ENCODE results near the gene TRIM4. TPM values are rescaled to one million over a fixed set of nuclear protein-coding genes. Genes with fewer than 3 reads are reported as not detected.
A peak's percentile ranks its signal among the peaks of the same experiment; 100 is the strongest.
"Not testable (repeated sequence)": the region's sequence is repeated elsewhere in the genome, so short reads cannot be mapped to it uniquely, and the experiment has no call there.

The TRIM4 gene
- total RNA-seq, 2 donors from 2014 or later: 25.8 to 28.3 TPM

DNA sequence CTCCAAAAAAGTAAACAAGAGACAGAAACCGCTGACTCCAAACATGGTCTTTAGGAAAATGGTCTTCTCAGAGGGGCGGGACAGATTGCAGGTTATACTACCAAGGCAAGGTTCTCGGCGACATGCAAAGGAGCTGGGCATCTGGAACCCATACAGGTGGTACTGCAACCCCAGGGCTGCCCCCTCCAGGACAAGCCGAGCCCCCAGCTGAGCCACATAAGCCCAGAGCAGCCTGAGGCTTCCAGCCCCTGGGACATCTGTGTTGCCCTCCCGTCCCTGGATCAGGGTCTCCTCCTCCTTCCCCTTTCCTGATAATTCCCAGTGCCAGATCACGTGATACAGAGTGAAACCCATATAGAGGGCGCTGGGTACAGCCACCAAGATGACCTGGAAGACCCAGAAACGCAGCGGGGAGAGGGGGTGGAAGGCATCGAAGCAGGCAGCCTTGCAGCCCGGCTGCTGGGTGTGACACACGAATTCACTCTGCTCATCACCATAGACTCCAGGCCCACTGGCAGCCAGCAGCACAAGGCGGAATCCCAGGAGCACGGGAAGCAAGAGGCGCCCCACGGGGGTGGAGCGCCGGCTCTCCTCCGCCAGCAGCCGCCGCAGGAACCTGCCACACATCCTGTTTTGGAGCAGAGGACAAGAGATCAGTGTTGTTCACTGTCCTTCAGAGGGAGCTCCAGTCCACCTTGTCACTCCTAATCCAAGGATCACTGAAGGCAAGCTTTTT lies 9.8 kb upstream of the TRIM4 start, which contains the start of gene GJC3:
GJC3 (minus strand) TSS at position 627 of the 736 bp plus-strand sequence; CDS start at position 627, 0 bp downstream.
- peak; percentile 94 to 96 for ATAC-seq
- Mint-ChIP-seq H3K9me3 (no peaks in the 10 kb centered on the region), H3K27ac (peak within 1 kb of the TSS; percentile 47 to 61), H3K36me3 (no peaks in the 10 kb centered on the region)
- DNase-seq (ENCODE audit: low spot score in 2 of 2): peak; percentile 46 to 57

DNA sequence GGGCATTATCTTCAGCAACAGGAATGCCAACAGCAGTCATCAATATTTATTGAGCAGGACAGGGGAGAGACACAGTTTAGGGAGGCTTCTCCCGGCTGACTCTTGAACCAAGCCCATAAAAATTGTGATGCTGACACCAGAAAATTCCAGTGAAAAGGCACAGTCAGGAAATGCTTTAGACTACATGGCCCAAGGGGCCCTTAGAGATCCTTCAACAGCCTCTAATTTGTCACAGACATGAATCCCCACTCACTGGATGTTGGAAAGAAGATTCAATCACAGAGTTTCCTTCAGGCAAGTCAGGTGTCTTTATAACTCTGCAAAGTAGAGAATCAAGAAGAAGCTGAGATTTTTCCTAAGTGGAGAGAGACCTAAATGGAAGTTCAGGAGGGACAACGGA lies 8.9 kb upstream of the TRIM4 start:
- Mint-ChIP-seq H3K9me3 (no peaks in the 10 kb centered on the region), H3K36me3 (no peaks in the 10 kb centered on the region), H3K27ac (no peak overlapping the region)
- no peak for ATAC-seq
- DNase-seq (ENCODE audit: low spot score in 2 of 2): no peak

DNA sequence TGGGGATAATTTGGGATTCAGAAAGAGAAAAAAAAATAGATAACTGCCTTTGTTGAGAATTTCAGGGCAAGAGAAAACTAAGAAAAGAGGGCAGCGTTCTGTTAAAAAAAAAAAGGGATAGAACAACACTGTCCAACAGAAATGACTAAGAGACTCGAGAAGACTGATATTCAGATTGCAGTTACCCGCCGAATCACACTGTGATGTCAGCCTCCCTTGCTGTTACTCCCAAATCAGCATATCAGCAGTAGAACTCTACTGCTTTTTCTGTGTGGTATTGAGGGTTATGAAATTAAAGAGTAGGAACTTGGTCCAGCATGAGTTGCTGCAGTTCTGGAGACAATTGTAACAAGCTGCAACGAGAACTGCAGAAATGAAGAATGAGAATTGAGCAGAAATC lies 8.2 kb upstream of the TRIM4 start:
- no peak for DNase-seq (ENCODE audit: low spot score in 2 of 2)
- ATAC-seq: no peak
- no peaks in the 10 kb centered on the region for H3K36me3 Mint-ChIP-seq

DNA sequence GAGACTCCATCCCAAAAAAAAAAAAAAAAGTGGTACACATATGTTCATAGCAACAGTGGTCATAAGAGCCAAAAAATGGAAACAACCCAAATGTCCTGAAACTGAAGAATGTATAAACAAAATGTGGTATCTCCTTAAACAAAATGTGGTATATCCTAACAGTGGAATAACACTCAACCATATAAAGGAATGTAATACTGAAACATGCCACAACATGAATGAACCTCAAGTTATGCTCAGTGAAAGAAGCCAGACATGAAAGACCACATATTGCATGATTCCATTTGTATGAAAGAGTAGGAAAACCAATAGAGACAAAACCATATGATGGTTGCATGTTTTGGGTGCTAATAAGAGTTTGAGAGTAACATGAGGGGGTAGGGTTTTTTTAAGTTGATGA lies 7.0 kb upstream of the TRIM4 start:
- Mint-ChIP-seq H3K27ac (no peak overlapping the region), H3K9me3 (no peaks in the 10 kb centered on the region), H3K36me3 (no peaks in the 10 kb centered on the region)
- ATAC-seq: no peak
- no peak for DNase-seq (ENCODE audit: low spot score in 2 of 2)

More for the DNA sequence above, 8.2 kb upstream of the TRIM4 start:
- Mint-ChIP-seq H3K27ac (no peak overlapping the region), H3K9me3 (no peaks in the 10 kb centered on the region)

DNA sequence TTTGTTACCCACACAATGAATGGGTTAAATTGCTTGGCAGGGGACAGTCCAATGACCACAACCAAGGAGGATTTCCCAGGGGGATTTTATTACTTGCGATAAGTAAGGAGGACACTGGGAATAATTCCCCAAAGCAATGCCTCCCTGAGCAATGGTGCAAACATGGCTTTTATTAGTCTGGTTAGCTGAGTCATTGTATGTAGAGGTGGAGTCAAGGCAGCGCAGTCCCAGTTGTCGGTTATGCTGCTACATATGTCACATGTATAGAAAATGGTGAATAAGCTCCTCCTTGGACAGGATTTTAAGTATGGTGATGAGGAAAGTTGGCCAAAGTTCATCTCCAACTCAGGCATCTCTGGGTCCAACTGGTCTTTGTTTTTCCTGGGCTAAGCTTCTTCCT lies 3.9 kb upstream of the TRIM4 start:
- DNase-seq (ENCODE audit: low spot score in 2 of 2) (no peak), ATAC-seq (no peak)
- Mint-ChIP-seq H3K9me3 (no peaks in the 10 kb centered on the region), H3K27ac (no peak overlapping the region), H3K36me3 (peaks cover 8 to 14% of the 10 kb centered on the region in 2 donors)

DNA sequence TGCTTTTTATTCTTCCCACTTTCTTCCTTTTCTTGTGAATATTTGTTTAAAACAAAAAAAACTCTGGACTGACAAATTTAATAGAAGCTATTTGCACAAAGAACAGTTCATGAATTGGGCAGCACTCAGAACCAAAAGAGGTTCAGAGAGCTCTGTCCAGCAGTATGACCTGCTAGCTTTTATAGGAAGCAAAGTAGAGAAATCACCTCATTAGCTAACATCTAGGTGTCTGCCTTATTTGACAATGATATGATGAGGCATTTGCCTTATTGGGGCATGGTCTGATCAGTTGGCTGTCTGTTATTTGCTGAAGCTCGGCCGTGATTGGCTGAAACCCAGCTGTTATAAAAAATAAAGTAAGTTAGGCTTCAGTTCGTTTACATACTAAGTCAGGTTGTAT lies 819 bp upstream of the TRIM4 start:
- ATAC-seq (no peak), DNase-seq (ENCODE audit: low spot score in 2 of 2) (no peak)
- Mint-ChIP-seq H3K9me3 (no peaks in the 10 kb centered on the region), H3K27ac (peak overlapping the region; percentile 96 to 98), H3K36me3 (peaks cover 8 to 14% of the 10 kb centered on the region in 2 donors)

DNA sequence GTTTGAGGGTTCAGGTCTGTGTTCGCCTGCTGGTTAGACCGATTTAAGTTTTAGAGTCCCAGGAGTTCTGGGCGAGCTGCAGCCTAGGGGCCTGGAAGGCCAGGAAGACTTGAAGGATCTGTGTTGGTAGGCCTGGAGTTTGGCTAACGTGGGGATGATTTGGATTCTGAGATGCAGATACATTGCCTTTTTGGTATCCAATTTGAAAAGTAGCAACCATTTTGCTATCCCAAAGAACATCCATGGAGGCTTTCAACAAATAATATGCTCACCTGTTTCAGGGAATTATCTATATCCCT lies 433 bp upstream of the TRIM4 start:
- no peaks in the 10 kb centered on the region for H3K9me3 Mint-ChIP-seq
- DNase-seq (ENCODE audit: low spot score in 2 of 2) (no peak), ATAC-seq (no peak)
- H3K27ac Mint-ChIP-seq: peak overlapping the region; percentile 96 to 98
- H3K36me3 Mint-ChIP-seq: peaks cover 8 to 14% of the 10 kb centered on the region in 2 donors

DNA sequence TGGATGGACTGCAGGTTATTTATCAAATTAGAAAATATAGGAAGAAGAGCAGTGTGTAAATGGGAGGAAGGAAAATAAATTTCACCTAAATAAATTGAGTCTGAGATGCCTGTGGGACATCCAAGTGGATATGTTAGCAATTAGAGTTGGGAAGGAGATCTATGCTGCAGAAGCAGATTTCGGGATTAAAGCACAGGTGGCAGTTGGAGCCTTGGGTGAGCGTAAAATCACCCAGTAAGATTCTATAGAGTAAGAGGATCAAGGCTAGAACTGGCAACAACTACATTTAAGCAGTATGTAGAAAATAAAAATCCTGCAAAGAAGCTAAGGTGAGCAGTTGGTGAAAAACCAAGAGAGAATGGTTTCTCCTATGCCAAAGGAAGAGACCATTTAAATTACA lies 8.4 kb downstream of the TRIM4 start:
- H3K36me3 Mint-ChIP-seq: peaks cover 0 to 7% of the 10 kb centered on the region in 2 donors
- peak overlapping the region in 1 of 2 donors; percentile 37 for H3K27ac Mint-ChIP-seq
- DNase-seq (ENCODE audit: low spot score in 2 of 2): no peak
- no peak for ATAC-seq
- no peaks in the 10 kb centered on the region for H3K9me3 Mint-ChIP-seq

DNA sequence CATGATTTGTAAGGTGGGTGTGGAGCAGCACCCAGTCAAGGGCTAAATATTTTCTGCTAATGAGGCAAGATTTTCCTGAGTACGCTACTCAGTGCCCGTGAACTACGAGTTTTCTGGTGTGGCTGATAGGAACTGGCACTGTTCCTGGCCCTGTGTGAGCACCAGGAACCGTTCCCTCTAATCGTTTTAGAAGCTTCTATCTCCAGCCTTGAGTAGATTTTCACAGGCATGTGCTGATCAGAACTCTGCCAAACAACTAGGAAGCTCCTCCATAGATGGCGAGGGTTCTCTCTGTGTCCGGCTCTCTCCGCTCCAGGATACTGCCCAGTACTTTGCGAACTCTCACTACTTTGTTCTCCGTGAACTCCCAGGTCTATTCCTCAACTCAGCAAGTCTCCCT lies 17.7 kb downstream of the TRIM4 start:
- no peak for ATAC-seq
- DNase-seq (ENCODE audit: low spot score in 2 of 2): no peak
- Mint-ChIP-seq H3K27ac (peak overlapping the region; percentile 11 to 16), H3K36me3 (peaks cover 21 to 25% of the 10 kb centered on the region in 2 donors), H3K9me3 (no peaks in the 10 kb centered on the region)

DNA sequence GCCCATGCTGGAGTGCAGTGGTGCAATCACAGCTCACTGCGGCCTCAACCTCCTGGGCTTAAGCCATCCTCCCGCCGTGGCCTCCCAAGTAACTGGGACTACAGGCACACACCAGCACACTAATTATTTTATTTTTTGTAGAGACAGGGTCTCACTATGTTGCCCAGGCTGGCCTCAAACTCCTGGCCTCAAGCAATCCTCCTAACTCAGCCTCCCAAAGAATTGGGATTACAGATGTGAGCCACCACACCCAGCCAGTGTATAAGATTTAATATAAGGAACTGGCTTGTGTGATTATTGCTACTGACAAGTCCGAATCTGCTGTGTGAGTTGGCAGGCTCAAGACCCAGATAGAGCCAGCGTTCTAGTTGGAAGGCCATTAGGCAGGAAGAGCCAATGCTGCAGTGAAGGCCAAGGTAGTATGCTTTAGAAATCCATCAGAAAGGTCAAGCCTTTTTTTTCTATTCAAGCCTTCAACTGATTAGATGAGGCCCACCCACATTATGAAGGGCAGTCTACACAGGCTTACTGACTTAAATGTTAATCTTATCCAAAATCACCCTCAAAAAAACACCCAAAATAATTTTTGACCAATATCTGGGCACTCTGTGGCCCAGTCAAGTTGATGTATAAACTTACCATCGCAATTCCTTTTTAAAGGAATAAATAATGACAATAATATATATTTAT lies 19.4 kb downstream of the TRIM4 start:
- Mint-ChIP-seq H3K27ac (no peak overlapping the region), H3K36me3 (peaks cover 21 to 25% of the 10 kb centered on the region in 2 donors), H3K9me3 (no peaks in the 10 kb centered on the region)
- no peak for DNase-seq (ENCODE audit: low spot score in 2 of 2)
- ATAC-seq: no peak

DNA sequence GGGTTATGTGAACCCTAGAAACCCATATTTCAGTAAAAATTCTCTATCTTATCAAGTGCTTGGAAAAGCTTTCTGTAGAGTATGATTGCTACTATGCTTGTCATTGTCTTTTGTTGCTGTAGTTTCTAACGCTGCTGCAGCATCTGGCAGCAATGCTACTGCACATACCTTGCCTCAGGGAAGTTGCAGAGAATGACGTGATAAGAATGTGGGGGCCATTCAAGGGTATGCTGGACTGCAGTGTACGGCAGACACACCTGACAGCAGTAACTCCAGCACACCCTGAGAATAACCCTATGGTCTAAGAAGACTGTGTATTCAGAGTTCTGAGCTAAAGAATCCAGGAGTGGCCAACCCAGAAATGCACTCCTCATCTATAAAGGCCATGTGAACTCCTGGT lies 20.5 kb downstream of the TRIM4 start:
- H3K9me3 Mint-ChIP-seq: no peaks in the 10 kb centered on the region
- DNase-seq (ENCODE audit: low spot score in 2 of 2) (no peak), ATAC-seq (no peak)
- H3K27ac Mint-ChIP-seq: no peak overlapping the region
- peaks cover 21 to 25% of the 10 kb centered on the region in 2 donors for H3K36me3 Mint-ChIP-seq

DNA sequence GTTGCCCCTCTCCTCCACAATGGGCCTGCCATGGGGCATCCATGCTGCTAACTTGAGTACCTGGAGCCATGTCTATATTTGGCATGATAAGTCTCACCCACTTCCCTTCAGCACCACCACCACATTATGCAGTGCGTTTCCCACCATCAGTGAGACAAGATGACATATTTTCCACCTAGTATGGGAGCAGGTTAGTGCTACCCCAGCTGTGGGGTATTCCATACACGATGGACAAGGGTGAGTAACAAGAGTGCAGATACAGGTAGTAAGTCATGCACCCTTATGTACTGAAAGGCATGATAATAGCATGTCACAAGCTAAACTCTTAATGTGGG lies 21.3 kb downstream of the TRIM4 start:
- DNase-seq (ENCODE audit: low spot score in 2 of 2): no peak
- Mint-ChIP-seq H3K27ac (peak overlapping the region in 1 of 2 donors; percentile 93), H3K36me3 (peaks cover 21 to 24% of the 10 kb centered on the region in 2 donors), H3K9me3 (no peaks in the 10 kb centered on the region)
- peak in 1 of 2 donors; percentile 39 for ATAC-seq

DNA sequence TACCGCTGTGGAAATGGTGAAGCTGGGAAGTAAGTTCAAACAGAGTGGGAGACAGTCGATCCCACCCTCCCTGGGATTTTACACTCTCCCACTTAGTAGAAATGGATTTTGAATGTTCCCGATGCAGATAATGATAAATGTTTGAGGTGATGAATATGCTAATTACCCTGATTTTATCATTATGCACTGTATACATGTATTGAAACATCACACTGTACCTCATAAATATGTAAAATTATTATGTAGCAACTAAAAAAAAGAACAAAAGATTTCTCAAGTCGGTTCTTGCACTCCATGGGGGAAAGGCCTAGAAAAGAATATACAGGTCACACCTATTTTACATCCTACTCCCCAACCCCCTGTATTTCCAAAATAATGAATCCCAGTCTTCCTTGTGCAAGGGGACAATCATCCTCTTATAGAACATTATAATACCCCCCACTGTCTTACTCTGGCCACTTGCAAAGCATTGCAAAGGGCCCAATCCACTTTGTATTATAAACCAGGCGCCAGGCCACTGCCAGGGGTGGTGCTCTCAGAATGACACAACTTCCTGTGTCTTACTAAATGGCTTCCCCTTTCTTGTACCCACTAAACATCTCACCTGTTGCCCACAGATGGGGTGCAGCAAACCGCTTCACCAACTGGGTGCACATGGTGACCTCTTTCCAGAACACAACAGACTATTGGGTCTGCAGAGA lies 21.9 kb downstream of the TRIM4 start:
- no peak for DNase-seq (ENCODE audit: low spot score in 2 of 2)
- Mint-ChIP-seq H3K36me3 (peaks cover 15 to 24% of the 10 kb centered on the region in 2 donors), H3K27ac (peak overlapping the region in 1 of 2 donors; percentile 93), H3K9me3 (no peaks in the 10 kb centered on the region)
- ATAC-seq: peak in 1 of 2 donors; percentile 34

DNA sequence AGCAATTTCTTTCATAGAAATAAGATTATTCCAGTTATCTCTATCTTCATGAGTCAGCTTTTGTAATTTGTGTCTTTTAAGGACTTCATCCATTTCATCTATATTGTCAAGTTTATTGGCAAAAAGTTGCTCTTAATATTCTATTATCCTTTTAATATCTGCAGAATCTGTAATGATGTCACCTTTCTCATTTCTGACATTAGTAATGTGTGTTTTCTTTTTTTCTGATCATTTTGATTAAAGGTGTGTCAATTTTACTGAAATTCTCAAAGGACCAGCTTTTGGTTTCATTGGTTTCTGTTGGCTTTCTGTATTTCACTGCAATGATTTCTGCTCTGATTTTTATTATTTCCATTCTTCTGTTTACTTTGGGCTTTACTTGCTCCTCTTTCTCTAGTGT lies 24.6 kb downstream of the TRIM4 start:
- DNase-seq (ENCODE audit: low spot score in 2 of 2) (no peak), ATAC-seq (no peak)
- peaks cover 7 to 18% of the 10 kb centered on the region in 2 donors for H3K36me3 Mint-ChIP-seq
- H3K9me3 Mint-ChIP-seq: peaks cover 3 to 5% of the 10 kb centered on the region in 2 donors
- H3K27ac Mint-ChIP-seq: no peak overlapping the region

DNA sequence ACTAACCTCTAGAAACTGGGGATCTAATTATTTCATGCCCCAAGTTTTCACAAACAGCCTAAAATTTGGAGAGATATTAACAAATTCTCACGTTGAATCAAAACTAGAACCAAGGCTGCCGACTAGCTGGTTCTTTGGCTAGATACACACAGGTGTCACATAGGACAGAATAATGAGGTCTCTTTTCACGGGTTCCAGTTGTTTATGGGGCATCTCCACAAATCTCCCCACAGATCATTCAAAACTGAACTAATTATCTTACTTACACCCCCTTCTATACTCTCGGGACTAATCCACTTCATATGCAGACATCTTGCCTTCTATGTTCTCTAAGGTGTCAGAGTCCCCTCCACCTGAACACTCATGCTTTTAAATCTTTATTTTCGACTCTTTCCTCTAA lies 26.1 kb downstream of the TRIM4 start:
- Mint-ChIP-seq H3K9me3 (peaks cover 4 to 5% of the 10 kb centered on the region in 2 donors), H3K36me3 (peaks cover 8 to 25% of the 10 kb centered on the region in 2 donors), H3K27ac (peak overlapping the region in 1 of 2 donors; percentile 44)
- DNase-seq (ENCODE audit: low spot score in 2 of 2) (no peak), ATAC-seq (no peak)

DNA sequence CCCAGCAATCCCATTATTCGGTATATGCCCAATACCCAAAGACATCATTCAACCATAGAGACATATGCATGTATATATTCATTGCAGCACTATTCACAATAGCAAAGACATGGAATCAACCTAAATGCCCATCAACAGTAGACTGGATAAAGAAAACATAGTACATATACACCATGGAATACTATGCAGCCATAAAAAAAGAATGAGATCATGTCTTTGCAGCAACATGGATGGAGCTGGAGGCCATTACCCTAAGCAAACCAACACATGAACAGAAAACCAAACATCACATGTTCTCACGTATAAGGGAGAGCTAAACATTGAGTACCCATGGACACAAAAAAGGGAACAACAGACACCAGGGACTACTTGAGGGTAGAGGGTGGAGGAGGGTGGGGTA lies 29.0 kb downstream of the TRIM4 start:
- ATAC-seq; DNase-seq (ENCODE audit: low spot score in 2 of 2); H3K9me3 Mint-ChIP-seq; H3K27ac Mint-ChIP-seq: not testable (repeated sequence)
- H3K36me3 Mint-ChIP-seq: peaks cover 8 to 25% of the 10 kb centered on the region in 2 donors

DNA sequence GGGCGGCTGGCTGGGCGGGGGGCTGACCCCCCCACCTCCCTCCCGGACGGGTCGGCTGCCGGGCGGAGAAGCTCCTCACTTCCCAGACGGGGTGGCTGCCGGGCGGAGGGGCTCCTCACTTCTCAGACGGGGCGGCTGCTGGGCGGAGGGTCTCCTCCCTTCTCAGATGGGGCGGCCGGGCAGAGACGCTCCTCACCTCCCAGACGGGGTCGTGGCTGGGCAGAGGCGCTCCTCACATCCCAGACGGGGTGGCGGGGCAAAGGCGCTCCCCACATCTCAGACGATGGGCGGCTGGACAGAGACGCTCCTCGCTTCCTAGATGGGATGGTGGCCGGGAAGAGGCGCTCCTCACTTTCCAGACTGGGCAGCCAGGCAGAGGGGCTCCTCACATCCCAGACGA lies 31.0 kb downstream of the TRIM4 start:
- H3K36me3 Mint-ChIP-seq: peaks cover 8 to 25% of the 10 kb centered on the region in 2 donors
- H3K27ac Mint-ChIP-seq; DNase-seq (ENCODE audit: low spot score in 2 of 2); ATAC-seq; H3K9me3 Mint-ChIP-seq: not testable (repeated sequence)

Data from activated naive CD4-positive, alpha-beta T cell treated with anti-CD3 and anti-CD28 coated beads, Interleukin-2, amount 50 U/mL, for 72 hours (primary cell).